ENCODE data around the gene PACS2.

- TF ChIP-seq MYC (IDR thresholded peaks at IDR 0.05; ENCODE audit: low read depth, low read length) (no peak), POLR2A (IDR thresholded peaks at IDR 0.05; ENCODE audit: extremely low read depth, insufficient read length) (no peak), MAX (IDR thresholded peaks at IDR 0.05; ENCODE audit: low read depth, low read length) (no peak)
- TF ChIP-seq, protein P1, sequence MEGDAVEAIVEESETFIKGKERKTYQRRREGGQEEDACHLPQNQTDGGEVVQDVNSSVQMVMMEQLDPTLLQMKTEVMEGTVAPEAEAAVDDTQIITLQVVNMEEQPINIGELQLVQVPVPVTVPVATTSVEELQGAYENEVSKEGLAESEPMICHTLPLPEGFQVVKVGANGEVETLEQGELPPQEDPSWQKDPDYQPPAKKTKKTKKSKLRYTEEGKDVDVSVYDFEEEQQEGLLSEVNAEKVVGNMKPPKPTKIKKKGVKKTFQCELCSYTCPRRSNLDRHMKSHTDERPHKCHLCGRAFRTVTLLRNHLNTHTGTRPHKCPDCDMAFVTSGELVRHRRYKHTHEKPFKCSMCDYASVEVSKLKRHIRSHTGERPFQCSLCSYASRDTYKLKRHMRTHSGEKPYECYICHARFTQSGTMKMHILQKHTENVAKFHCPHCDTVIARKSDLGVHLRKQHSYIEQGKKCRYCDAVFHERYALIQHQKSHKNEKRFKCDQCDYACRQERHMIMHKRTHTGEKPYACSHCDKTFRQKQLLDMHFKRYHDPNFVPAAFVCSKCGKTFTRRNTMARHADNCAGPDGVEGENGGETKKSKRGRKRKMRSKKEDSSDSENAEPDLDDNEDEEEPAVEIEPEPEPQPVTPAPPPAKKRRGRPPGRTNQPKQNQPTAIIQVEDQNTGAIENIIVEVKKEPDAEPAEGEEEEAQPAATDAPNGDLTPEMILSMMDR (IDR thresholded peaks at IDR 0.05; ENCODE audit: low read depth, low read length): no peak
Observed at GRCh38 chr14:105422695-105423487, 108.3 kb downstream of the PACS2 start.
